Measurements from ENCODE around the gene DDX20. TPM values are rescaled to one million over a fixed set of nuclear protein-coding genes. Genes with fewer than 3 reads are reported as not detected.
"Not testable (repeated sequence)": the region's sequence is repeated elsewhere in the genome, so short reads cannot be mapped to it uniquely, and the experiment has no call there.

DDX20 gene
- total RNA-seq, 2 experiments from 2014 or later, result 11.4 to 13.3 TPM

GRCh38 chr1:111734856-111735255 is 20.8 kb upstream of the DDX20 start:
- CTCF ChIA-PET, result interaction anchor here (1.2 to 6.6 kb wide), 4 partner anchors 12 to 253 kb away, joined by 3 to 31 read pairs (median 5); no protein-coding TSS in a partner anchor
- no peaks in the 10 kb centered on the region for H3K36me3 Mint-ChIP-seq (ENCODE audit: low read depth)
- intact Hi-C loops (cut with micrococcal nuclease), result no loop called here

GRCh38 chr1:111735321-111735720 is 20.4 kb upstream of the DDX20 start:
- intact Hi-C loops (cut with micrococcal nuclease), result no loop called here
- no peak overlapping the region for H3K4me3 Mint-ChIP-seq
- H3K36me3 Mint-ChIP-seq (ENCODE audit: low read depth), result no peaks in the 10 kb centered on the region
- CTCF ChIA-PET, result interaction anchor here (1.2 to 6.6 kb wide), 5 partner anchors 12 to 227 kb away, joined by 4 to 31 read pairs (median 6); no protein-coding TSS in a partner anchor
- no peaks in the 10 kb centered on the region for H3K9me3 Mint-ChIP-seq
- no peak overlapping the region for H3K27ac Mint-ChIP-seq
- peaks cover 14% of the 10 kb centered on the region for H3K4me1 Mint-ChIP-seq (ENCODE audit: low read depth)
- peaks cover 21% of the 10 kb centered on the region for H3K27me3 Mint-ChIP-seq (ENCODE audit: low read depth)
- no peak for DNase-seq

More at GRCh38 chr1:111734856-111735255, 20.8 kb upstream of the DDX20 start:
- Mint-ChIP-seq H3K27ac (no peak overlapping the region), H3K4me3 (no peak overlapping the region), H3K27me3 (ENCODE audit: low read depth) (peaks cover 19% of the 10 kb centered on the region), H3K4me1 (ENCODE audit: low read depth) (peaks cover 13% of the 10 kb centered on the region), H3K9me3 (no peaks in the 10 kb centered on the region)
- no peak for DNase-seq

- Mint-ChIP-seq H3K4me3 (no peak overlapping the region), H3K36me3 (ENCODE audit: low read depth) (no peaks in the 10 kb centered on the region), H3K27me3 (ENCODE audit: low read depth) (peaks cover 26% of the 10 kb centered on the region), H3K9me3 (no peaks in the 10 kb centered on the region), H3K4me1 (ENCODE audit: low read depth) (peaks cover 16% of the 10 kb centered on the region), H3K27ac (no peak overlapping the region)
- CTCF ChIA-PET, result interaction anchor here (0.5 to 6.6 kb wide), 5 partner anchors 11 to 254 kb away, joined by 3 to 31 read pairs (median 6); no protein-coding TSS in a partner anchor
- intact Hi-C loops (cut with micrococcal nuclease), result no loop called here
- no peak for DNase-seq
These were observed 19.7 kb upstream of the DDX20 start for GRCh38 chr1:111735858-111736544.

GRCh38 chr1:111736548-111737215 is 19.0 kb upstream of the DDX20 start:
- Mint-ChIP-seq H3K4me3 (no peak overlapping the region), H3K27ac (no peak overlapping the region), H3K36me3 (ENCODE audit: low read depth) (no peaks in the 10 kb centered on the region), H3K4me1 (ENCODE audit: low read depth) (peaks cover 16% of the 10 kb centered on the region), H3K27me3 (ENCODE audit: low read depth) (peaks cover 32% of the 10 kb centered on the region), H3K9me3 (no peaks in the 10 kb centered on the region)
- intact Hi-C loops (cut with micrococcal nuclease), result no loop called here
- DNase-seq, result no peak
- CTCF ChIA-PET, result interaction anchor here (0.6 to 6.6 kb wide), 6 partner anchors 10 to 229 kb away, joined by 3 to 31 read pairs (median 4); no protein-coding TSS in a partner anchor

- DNase-seq, result no peak
- Mint-ChIP-seq H3K4me1 (ENCODE audit: low read depth) (peaks cover 16% of the 10 kb centered on the region), H3K27ac (no peak overlapping the region), H3K27me3 (ENCODE audit: low read depth) (peaks cover 35% of the 10 kb centered on the region), H3K36me3 (ENCODE audit: low read depth) (no peaks in the 10 kb centered on the region), H3K9me3 (no peaks in the 10 kb centered on the region), H3K4me3 (peak overlapping the region; percentile 87)
- intact Hi-C loops (cut with micrococcal nuclease), result loop anchor here (1.0 to 2.0 kb wide), 2 partner anchors 23 to 230 kb away; no protein-coding TSS in a partner anchor
- CTCF ChIA-PET, result interaction anchor here (0.6 to 6.6 kb wide), 8 partner anchors 10 to 230 kb away, joined by 3 to 31 read pairs (median 8); partner anchors contain the start of gene DDX20
These were observed 18.2 kb upstream of the DDX20 start for GRCh38 chr1:111737216-111738132.

GRCh38 chr1:111738133-111738435 is 17.6 kb upstream of the DDX20 start:
- peaks cover 16% of the 10 kb centered on the region for H3K4me1 Mint-ChIP-seq (ENCODE audit: low read depth)
- H3K9me3 Mint-ChIP-seq, result no peaks in the 10 kb centered on the region
- H3K27me3 Mint-ChIP-seq (ENCODE audit: low read depth), result peaks cover 35% of the 10 kb centered on the region
- H3K36me3 Mint-ChIP-seq (ENCODE audit: low read depth), result no peaks in the 10 kb centered on the region
- CTCF ChIA-PET, result interaction anchor here (0.7 to 6.6 kb wide), 7 partner anchors 9 to 267 kb away, joined by 3 to 31 read pairs (median 13); partner anchors contain the start of gene DDX20
- intact Hi-C loops (cut with micrococcal nuclease), result loop anchor here (1.0 to 2.0 kb wide), 2 partner anchors 23 to 231 kb away; no protein-coding TSS in a partner anchor
- no peak for DNase-seq
- H3K27ac Mint-ChIP-seq, result no peak overlapping the region
- peak overlapping the region; percentile 87 for H3K4me3 Mint-ChIP-seq

- peak; percentile 72 for DNase-seq
- Mint-ChIP-seq H3K27ac (peak overlapping the region; percentile 60), H3K36me3 (ENCODE audit: low read depth) (no peaks in the 10 kb centered on the region), H3K27me3 (ENCODE audit: low read depth) (peaks cover 35% of the 10 kb centered on the region), H3K9me3 (no peaks in the 10 kb centered on the region), H3K4me3 (peak overlapping the region; percentile 87), H3K4me1 (ENCODE audit: low read depth) (peaks cover 16% of the 10 kb centered on the region)
- intact Hi-C loops (cut with micrococcal nuclease), result loop anchor here (1.0 to 2.0 kb wide), 5 partner anchors 9 to 231 kb away; partner anchors contain the start of gene DDX20
- CTCF ChIA-PET, result interaction anchor here (0.6 to 6.6 kb wide), 8 partner anchors 8 to 268 kb away, joined by 3 to 31 read pairs (median 8); partner anchors contain the start of gene DDX20
These were observed 17.1 kb upstream of the DDX20 start for GRCh38 chr1:111738436-111739193.

DNA sequence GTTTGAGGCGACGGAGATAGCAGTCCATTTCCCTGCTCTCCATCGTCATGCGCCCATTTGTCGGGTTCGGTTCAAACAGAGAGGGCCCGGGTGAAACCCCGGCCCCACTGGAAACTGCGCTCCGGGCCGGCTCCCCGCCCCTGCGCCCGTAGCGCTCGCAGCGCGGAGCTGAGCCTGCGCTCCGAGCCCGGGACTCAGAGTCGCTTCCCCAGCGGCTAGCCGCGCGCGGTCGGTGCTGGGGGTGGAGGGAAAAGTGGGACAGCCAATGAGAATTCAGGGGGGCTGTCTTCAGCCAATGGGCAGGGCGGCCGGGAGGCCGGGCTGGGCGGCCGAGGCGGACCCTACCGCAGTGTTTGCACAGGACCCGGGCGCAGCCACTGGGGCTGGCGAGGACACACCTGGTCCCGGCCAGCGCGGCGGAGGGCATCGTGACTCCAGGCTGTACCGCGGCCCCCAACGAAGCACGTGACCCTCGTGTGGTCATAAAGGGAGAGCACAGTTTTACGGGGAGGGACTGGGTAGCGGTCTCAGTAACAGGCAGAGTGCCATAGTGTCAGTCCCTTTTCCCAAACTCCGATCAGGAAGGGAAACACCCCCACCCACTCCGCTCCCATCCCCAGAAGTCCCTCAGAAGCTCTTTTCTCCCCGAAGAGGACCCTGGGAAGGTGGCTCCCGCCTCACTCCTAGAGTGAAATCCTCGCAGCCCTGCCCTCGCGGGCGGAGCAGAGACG is 16.3 kb upstream of the DDX20 start, which contains the start of gene INKA2:
Gene INKA2 (minus strand): TSS at position 202 of the 731 bp plus-strand sequence. CDS start 153 bp downstream, at position 49.
- Mint-ChIP-seq H3K9me3 (no peaks in the 10 kb centered on the region), H3K36me3 (ENCODE audit: low read depth) (no peaks in the 10 kb centered on the region), H3K27ac (peak within 1 kb of the TSS; percentile 60), H3K27me3 (ENCODE audit: low read depth) (peaks cover 35% of the 10 kb centered on the region), H3K4me1 (ENCODE audit: low read depth) (peaks cover 16% of the 10 kb centered on the region), H3K4me3 (peak within 1 kb of the TSS; percentile 87)
- intact Hi-C loops (cut with micrococcal nuclease), result loop anchor here (1.0 to 2.0 kb wide), 4 partner anchors 8 to 135 kb away; partner anchors contain the start of gene DDX20
- DNase-seq, result peak; percentile 82
- CTCF ChIA-PET, result interaction anchor here (0.6 to 6.6 kb wide), 5 partner anchors 16 to 232 kb away, joined by 3 to 31 read pairs (median 13); partner anchors contain the start of gene DDX20

GRCh38 chr1:111739925-111740765 is 15.6 kb upstream of the DDX20 start:
- no peaks in the 10 kb centered on the region for H3K36me3 Mint-ChIP-seq (ENCODE audit: low read depth)
- intact Hi-C loops (cut with micrococcal nuclease), result loop anchor here (1.0 to 2.0 kb wide), 4 partner anchors 7 to 136 kb away; partner anchors contain the start of gene DDX20
- H3K9me3 Mint-ChIP-seq, result no peaks in the 10 kb centered on the region
- H3K4me1 Mint-ChIP-seq (ENCODE audit: low read depth), result peaks cover 16% of the 10 kb centered on the region
- H3K27me3 Mint-ChIP-seq (ENCODE audit: low read depth), result peaks cover 35% of the 10 kb centered on the region
- no peak overlapping the region for H3K27ac Mint-ChIP-seq
- no peak for DNase-seq
- H3K4me3 Mint-ChIP-seq, result peak overlapping the region; percentile 87
- CTCF ChIA-PET, result interaction anchor here (0.6 to 6.6 kb wide), 5 partner anchors 15 to 335 kb away, joined by 4 to 31 read pairs (median 13); partner anchors contain the start of gene DDX20

- DNase-seq; H3K9me3 Mint-ChIP-seq; H3K36me3 Mint-ChIP-seq (ENCODE audit: low read depth); intact Hi-C loops (cut with micrococcal nuclease); H3K27ac Mint-ChIP-seq; H3K4me3 Mint-ChIP-seq: not testable (repeated sequence)
- Mint-ChIP-seq H3K27me3 (ENCODE audit: low read depth) (peaks cover 30% of the 10 kb centered on the region), H3K4me1 (ENCODE audit: low read depth) (peaks cover 16% of the 10 kb centered on the region)
- CTCF ChIA-PET, result interaction anchor here (3.1 to 6.1 kb wide), 2 partner anchors 27 to 234 kb away, joined by 15 to 61 read pairs; no protein-coding TSS in a partner anchor
These were observed 13.4 kb upstream of the DDX20 start for GRCh38 chr1:111742292-111742691.

All from activated naive CD4-positive, alpha-beta T cell treated with anti-CD3 and anti-CD28 coated beads for 36 hours (primary cell).